Smooth muscle cell (in vitro differentiated cells): ENCODE measurements around the gene HSD17B8. TPM values are rescaled to one million over a fixed set of nuclear protein-coding genes. Genes with fewer than 3 reads are reported as not detected.

Experiments used
- DNase-seq: peaks from one replicate; lab custom pipeline; 2025; ENCODE audit not compliant: unreplicated experiment; lab: John Stamatoyannopoulos, UW
- H2AFZ ChIP-seq: fragments of 200-600 bp; sonication (generic); 2 replicates; pipeline ENCODE4 v1.6.0; 2016; ENCODE audit warnings: antibody characterized with exemption, low read depth, mild to moderate bottlenecking
- H3F3A ChIP-seq: fragments of 200-600 bp; sonication (generic); 2 replicates; pipeline ENCODE4 v1.6.0; 2017; ENCODE audit warnings: antibody characterized with exemption, low read depth
- H3K27ac ChIP-seq: fragments of 200-600 bp; sonication (generic); 2 replicates; pipeline ENCODE4 v1.5.1; 2016; ENCODE audit warnings: low read depth, mild to moderate bottlenecking
- H3K27me3 ChIP-seq: fragments of 200-600 bp; sonication (generic); 2 replicates; pipeline ENCODE4 v1.6.1; 2016; ENCODE audit warnings: low read depth, mild to moderate bottlenecking
- H3K36me3 ChIP-seq: fragments of 200-600 bp; sonication (generic); 2 replicates; pipeline ENCODE4 v1.5.1; 2016; ENCODE audit warnings: low read depth
- H3K4me1 ChIP-seq: fragments of 200-600 bp; sonication (generic); 2 replicates; pipeline ENCODE4 v1.5.1; 2016; ENCODE audit warnings: low read depth
- H3K4me2 ChIP-seq: fragments of 200-600 bp; sonication (generic); 2 replicates; pipeline ENCODE4 v1.6.0; 2016; ENCODE audit warnings: mild to moderate bottlenecking
- H3K4me3 ChIP-seq: fragments of 200-600 bp; sonication (generic); 2 replicates; pipeline ENCODE4 v1.5.1; 2016; ENCODE audit warnings: mild to moderate bottlenecking
- H3K79me2 ChIP-seq: fragments of 200-600 bp; sonication (generic); 2 replicates; pipeline ENCODE4 v1.6.0; 2016; ENCODE audit warnings: low read depth, mild to moderate bottlenecking
- H3K9ac ChIP-seq: fragments of 200-600 bp; sonication (generic); 2 replicates; pipeline ENCODE4 v1.6.0; 2016; ENCODE audit warnings: low read depth
- H3K9me3 ChIP-seq: fragments of 200-600 bp; sonication (generic); replicated peaks from 2 replicates; pipeline ENCODE4 v1.5.1; 2016; ENCODE audit warnings: low read depth
- H4K20me1 ChIP-seq: fragments of 200-600 bp; sonication (generic); 2 replicates; pipeline ENCODE4 v1.6.0; 2016; ENCODE audit warnings: low read depth
- CTCF ChIP-seq: fragments of 200-600 bp; sonication (generic); IDR thresholded peaks from 2 replicates; pipeline ENCODE4 v1.5.1; 2017; ENCODE audit warnings: borderline replicate concordance, mild to moderate bottlenecking, antibody characterized with exemption; ENCODE audit not compliant: insufficient read depth, poor library complexity, severe bottlenecking
- WGBS: methylation state at CpG from one replicate; pipeline ENCODE4 v1.1.7; 2016; ENCODE audit warnings: low lambda C conversion rate; 5-methylcytosine and 5-hydroxymethylcytosine counted together
- polyA plus RNA-seq: library from polyadenylated mRNA; unstranded; fragments of >200 nt; fragmentation: Nextera tagmentation; extraction: Ambion mirVana; gene quantifications from 2 replicates; pipeline ENCODE4 v1.2.1, GENCODE V29; 2016
- total RNA-seq: library from RNA; depleted of rRNA; stranded (reverse); fragments of >200 nt; gene quantifications from 2 replicates; pipeline ENCODE4 v1.2.3, GENCODE V29; 2014

Gene HSD17B8
- total and polyA plus RNA-seq, 2 experiments from 2014 or later = 3.7 to 4.9 TPM

DNA sequence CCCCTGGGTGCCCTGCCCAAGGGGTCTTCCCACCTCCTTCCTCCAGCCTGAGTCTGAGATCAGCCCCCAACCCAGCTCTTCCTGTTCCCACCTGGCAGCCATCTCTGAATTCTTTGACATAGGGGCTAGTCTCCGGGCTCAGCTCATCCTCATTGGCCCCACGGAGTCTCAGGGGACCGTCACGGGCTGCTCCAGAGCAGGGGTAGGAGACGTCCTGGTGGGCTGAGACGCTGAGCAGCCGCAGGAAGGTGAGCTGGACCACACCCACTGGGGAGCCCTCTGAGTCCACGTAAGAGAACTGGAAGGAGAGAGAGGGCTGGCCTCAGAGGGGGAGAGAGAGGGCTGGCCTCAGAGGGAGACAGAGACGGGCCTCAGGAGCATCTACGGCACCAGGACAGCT lies 40.3 kb upstream of the HSD17B8 start:
- Histone ChIP-seq H3F3A (no peaks in the 10 kb centered on the region), H3K4me3 (no peak overlapping the region), H3K27ac (no peak overlapping the region), H2AFZ (no peak overlapping the region), H3K27me3 (no peaks in the 10 kb centered on the region), H3K79me2 (no peaks in the 10 kb centered on the region), H3K36me3 (no peaks in the 10 kb centered on the region), H3K9ac (no peak overlapping the region), H3K4me2 (no peak overlapping the region), H3K4me1 (no peaks in the 10 kb centered on the region), H4K20me1 (no peaks in the 10 kb centered on the region), H3K9me3 (no peaks in the 10 kb centered on the region)
- TF ChIP-seq CTCF = no peak
- 62% methylated on average over 10 of the region's 10 CpGs for WGBS
- DNase-seq = no peak

- Histone ChIP-seq H3K27me3 (no peaks in the 10 kb centered on the region), H3K27ac (no peak overlapping the region), H3K36me3 (no peaks in the 10 kb centered on the region), H3K9ac (no peak overlapping the region), H4K20me1 (no peaks in the 10 kb centered on the region), H3K4me1 (no peaks in the 10 kb centered on the region), H2AFZ (no peak overlapping the region), H3K4me3 (no peak overlapping the region), H3K9me3 (no peaks in the 10 kb centered on the region), H3K79me2 (no peaks in the 10 kb centered on the region), H3K4me2 (no peak overlapping the region), H3F3A (no peaks in the 10 kb centered on the region)
- 57% methylated on average over 13 of the region's 14 CpGs for WGBS
- no peak for DNase-seq
- no peak for TF ChIP-seq CTCF
These were observed 39.6 kb upstream of the HSD17B8 start for GRCh38 chr6:33164665-33165373.

DNA sequence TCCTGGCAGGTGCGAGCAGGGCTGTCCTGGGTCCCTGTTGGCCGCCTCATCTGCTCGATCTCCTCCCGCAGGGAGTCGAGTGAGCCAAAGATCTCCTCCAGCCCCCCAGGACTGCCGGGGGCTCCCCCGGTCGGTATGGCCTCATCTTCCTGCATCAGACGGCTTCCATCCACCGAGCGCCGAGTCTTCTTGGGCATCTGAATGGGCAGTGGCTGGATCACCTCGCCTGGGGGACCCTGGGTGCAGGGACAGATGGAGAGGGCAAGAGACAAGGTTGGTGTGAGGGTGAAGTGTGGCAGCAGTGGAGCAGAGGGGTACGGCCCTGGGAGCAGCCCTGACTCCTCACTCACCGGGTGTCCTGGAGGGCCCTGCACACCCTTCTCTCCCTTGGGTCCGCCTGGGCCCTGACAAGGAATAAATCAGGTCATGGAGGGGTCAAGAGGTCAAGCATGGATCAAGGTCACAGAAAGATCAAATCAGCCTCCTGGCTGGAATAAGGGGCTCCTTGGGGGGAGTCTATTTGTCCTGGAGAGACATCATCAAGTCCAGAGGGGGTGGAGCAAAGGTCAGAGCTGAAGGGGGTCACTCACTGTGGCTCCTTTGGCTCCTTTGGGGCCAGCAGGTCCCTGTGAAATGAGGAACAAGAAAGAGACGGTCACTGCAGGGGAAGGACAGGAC lies 38.7 kb upstream of the HSD17B8 start:
- WGBS = 89% methylated on average over 17 of the region's 17 CpGs
- no peak overlapping the region for H3K9ac ChIP-seq

More for the DNA sequence above, 38.7 kb upstream of the HSD17B8 start:
- H3K27ac ChIP-seq = no peak overlapping the region
- no peaks in the 10 kb centered on the region for H3K9me3 ChIP-seq
- H4K20me1 ChIP-seq = no peaks in the 10 kb centered on the region
- no peaks in the 10 kb centered on the region for H3K36me3 ChIP-seq
- no peak overlapping the region for H2AFZ ChIP-seq
- no peaks in the 10 kb centered on the region for H3K27me3 ChIP-seq
- no peaks in the 10 kb centered on the region for H3K4me1 ChIP-seq
- H3F3A ChIP-seq = no peaks in the 10 kb centered on the region
- no peak for DNase-seq
- no peaks in the 10 kb centered on the region for H3K79me2 ChIP-seq
- no peak overlapping the region for H3K4me2 ChIP-seq
- TF ChIP-seq CTCF = no peak
- H3K4me3 ChIP-seq = no peak overlapping the region
